Stromal cell of bone marrow (primary cell): ENCODE results near the gene C1QTNF1.

Experiments used
- DNase-seq: peaks from one replicate; pipeline ENCODE4 v3.0.0-alpha.2; 2012; ENCODE audit warnings: low read depth

The C1QTNF1 gene

DNA sequence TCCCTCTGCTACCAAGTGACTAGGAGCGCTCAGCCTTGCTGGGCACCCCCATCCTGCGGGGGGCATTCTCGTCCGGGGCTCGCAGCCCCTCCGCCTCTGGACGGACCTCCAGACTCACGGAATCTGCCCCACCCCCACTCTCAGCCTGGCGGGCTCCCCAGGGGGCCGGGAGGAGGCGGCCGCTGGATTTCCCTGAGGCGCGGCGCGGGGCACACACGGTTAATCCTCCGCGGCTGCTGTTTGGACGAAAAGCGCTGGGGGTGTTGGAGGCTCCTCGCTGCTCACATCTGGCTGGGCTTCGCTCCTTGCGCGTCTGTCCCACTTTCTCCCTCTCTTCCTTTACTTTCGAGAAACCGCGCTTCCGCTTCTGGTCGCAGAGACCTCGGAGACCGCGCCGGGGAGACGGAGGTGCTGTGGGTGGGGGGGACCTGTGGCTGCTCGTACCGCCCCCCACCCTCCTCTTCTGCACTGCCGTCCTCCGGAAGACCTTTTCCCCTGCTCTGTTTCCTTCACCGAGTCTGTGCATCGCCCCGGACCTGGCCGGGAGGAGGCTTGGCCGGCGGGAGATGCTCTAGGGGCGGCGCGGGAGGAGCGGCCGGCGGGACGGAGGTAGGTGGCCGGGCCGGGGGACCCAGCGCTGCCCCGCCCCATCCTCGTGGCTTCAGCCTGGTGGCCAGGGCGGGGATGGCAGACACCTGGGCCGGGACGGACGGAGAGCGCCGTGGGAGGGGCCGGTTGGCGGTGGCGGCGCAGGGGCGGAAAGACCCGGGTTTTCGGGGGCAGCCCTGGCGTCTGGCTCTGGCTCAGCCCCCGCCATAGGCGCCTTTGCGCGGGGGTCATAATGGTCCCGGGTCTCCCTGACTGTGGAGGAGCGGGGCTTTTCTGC lies at the start of gene C1QTNF1:
C1QTNF1 (plus strand) TSS at position 284 of the 886 bp plus-strand sequence. CDS start 19,800 bp downstream, outside the sequence.
- DNase-seq: no peak

GRCh38 chr17:78974635-78975591 lies 49.1 kb upstream of the C1QTNF1 start:
- DNase-seq: peak; percentile 80

GRCh38 chr17:78976907-78977680 lies 46.9 kb upstream of the C1QTNF1 start:
- DNase-seq: no peak

GRCh38 chr17:78977681-78977943 lies 46.4 kb upstream of the C1QTNF1 start:
- no peak for DNase-seq

DNA sequence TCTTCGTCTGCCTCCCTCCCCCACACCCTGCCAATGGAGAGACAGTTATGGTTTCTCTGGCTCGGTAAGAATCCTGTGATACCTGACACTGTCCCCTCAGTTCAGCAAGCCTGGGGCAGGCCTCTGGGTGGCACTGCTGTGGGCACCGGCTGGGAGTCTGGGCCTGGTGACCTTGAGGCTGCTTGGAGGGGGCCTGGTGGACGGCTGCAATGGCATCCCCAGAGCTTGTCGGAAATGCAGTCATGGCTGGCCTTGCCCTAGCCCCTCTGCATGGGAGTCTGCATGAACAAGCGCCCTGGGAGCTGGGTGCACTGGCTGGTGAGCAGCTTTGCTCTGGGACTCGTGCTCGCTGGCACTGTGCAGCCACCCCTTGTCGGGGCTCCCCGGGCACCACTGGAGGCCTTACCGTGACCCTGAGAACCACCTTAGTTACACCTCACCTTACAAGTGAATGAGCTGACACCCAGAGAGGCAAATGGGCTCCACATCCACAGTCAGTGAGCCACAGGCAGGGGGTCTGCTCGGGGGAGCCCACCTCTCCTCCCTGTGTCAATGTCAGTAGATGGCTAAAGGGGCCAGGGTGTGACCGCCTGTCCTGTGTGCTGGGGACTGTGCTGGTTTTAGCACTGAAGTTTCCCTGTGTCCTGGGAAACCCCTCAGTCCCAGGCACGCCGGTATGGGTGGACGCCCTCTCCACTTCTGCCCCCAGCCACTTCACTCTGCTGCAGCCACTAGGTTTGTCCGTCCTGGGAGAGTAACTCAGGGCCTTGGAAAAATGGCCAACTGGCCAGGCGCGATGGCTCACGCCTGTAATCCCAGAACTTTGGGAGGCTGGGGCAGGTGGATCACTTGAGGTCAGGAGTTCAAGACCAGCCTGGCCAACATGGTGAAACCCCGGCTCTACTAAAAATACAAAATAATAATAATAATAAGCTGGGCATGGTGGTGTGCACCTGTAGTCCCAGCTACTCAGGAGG lies 45.7 kb upstream of the C1QTNF1 start:
- DNase-seq: no peak

GRCh38 chr17:78979780-78980623 lies 44.0 kb upstream of the C1QTNF1 start, which contains the start of gene LGALS3BP:
Gene LGALS3BP (minus strand): TSS chr17:78979923. CDS start chr17:78977191, 2,732 bp downstream.
- DNase-seq: peak; percentile 62

GRCh38 chr17:78980624-78980972 lies 43.4 kb upstream of the C1QTNF1 start:
- no peak for DNase-seq

- DNase-seq: no peak
Measured at GRCh38 chr17:78981010-78981888, 42.7 kb upstream of the C1QTNF1 start.

- no peak for DNase-seq
Measured at GRCh38 chr17:78985395-78985794, 38.6 kb upstream of the C1QTNF1 start.

DNA sequence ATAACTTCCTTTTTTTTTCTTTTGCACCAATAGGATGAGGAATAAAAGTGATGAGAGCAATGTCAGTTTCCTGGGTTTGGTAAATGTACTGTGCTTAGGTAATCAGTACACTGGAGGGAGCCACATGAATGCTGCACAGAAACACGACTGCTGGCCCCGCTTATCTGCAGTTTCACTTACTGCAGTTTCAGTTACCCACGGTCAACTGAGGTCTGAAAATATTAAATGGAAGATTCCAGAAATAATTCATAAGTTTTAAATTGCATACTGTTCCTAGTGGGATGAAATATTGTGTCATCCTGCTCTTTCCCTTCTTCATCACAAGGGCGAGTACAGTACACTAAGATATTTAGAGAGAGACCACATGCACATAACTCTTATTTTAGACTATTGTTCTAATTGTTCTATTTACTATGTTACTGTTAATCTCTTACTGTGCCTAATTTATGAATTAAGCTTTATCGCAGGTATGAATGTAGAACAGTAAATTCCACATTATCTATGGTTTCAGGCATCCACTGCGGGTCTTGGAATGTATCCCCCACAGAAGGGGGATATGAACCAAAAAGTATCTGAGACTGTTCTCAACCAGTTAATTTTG lies 37.8 kb upstream of the C1QTNF1 start:
- DNase-seq: no peak

DNA sequence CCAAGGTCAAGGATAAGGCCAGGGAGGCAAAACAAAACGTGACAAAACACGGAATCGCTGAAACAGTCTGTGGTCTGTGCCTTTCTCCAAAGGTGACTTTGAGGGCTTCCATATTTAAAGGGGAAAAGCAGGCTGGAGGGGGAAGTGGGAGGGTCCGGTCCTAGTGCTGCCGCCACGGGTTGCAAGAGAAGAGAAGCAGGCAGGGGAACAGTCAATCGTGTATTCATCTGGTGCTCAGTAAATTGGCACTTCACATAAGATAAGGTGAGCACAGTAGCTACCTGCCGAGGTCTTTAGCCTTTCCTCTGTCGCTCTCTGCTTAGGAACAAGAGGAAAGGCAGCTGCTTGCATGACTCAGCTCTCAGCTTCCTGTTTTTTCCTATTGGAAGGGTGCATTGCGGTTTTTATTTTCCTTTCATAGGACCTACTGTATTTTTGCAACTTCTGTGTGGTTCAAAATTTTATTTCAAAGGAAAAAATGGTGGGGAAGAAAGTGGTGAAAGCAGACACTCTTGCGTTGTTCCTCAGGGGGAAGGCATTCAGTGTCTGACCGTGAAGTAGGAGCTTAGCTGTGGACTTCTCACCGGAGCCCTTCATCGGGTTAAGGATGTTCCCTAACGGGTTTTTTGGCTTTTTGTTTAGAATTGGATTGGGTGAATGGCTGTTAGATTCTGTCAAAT lies 37.2 kb upstream of the C1QTNF1 start:
- DNase-seq: peak; percentile 40

GRCh38 chr17:78988152-78988551 lies 35.8 kb upstream of the C1QTNF1 start:
- no peak for DNase-seq

- DNase-seq: no peak
Measured at GRCh38 chr17:78990349-78991016, 33.5 kb upstream of the C1QTNF1 start.

- no peak for DNase-seq
Measured at GRCh38 chr17:78991017-78991738, 32.8 kb upstream of the C1QTNF1 start.

DNA sequence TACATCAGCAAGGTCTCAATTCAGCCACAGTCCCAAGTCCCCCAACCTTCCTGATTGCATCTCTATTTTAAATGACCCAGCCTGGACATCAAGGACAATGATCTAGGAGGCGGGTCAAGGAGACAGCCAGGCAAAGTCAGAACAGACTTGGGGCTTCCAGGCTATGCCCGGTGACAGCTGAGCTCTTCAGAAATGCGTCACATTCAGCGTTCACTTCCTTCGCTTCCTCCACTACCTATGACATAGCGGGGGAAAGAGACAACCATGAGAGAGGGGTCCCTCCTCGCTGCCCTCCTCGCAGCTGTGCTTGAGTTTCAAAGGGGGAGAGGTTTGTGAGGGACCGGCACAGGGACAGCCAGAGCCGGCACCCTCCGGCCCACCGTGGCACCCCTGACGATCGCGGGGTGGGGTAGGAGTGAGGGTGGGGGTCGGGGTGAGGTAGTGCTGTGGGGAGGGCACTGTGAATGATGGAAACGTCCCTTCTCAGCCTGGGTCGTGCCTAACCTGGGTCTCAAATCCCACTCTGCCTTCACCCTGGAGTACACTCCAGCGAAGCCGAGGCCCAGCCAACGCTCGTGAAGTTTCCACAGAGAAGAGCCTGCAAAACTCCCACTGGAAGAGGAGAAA lies 31.9 kb upstream of the C1QTNF1 start:
- DNase-seq: no peak

GRCh38 chr17:78992542-78993212 lies 31.3 kb upstream of the C1QTNF1 start:
- DNase-seq: no peak
